Measurements from ENCODE around the gene CD22.

DNA sequence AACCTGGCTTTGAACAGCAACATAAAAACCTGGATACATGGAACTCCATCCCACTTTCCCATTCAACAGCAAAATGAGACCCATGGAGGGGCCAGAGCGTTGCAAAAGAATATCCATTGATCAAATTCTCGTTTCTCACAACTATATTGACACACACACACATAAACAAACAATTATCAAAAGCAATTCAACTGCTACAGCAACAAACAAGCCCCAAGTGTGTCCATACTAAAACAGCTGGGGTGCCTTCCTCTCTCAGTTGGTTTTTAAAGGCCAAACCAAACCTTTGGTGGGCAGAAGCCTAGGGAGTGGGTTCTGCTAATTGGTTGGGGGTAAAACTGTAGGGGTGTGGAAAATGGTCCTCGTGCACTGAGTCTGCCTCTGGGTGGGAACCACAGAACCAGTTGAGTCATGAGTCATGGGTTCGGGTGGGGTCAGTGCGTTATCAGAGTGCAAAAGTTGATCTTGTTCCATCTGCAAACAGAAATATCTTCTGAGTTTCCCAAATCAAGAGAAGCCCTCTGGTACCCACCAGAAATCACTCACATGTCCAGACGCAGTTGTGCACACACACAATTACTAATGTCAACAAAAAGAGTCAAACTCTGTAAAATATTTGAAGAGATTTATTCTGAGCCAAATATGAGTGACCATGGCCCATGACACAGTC is 60.3 kb downstream of the CD22 start:
- TF ChIP-seq YY1 (IDR thresholded peaks at IDR 0.05; ENCODE audit: low read depth, low read length) (no peak), EP300 (IDR thresholded peaks at IDR 0.05; ENCODE audit: borderline replicate concordance in 1 of 2, low read depth in 2 of 2, low read length in 2 of 2) (no peak), POLR2A (IDR thresholded peaks at IDR 0.05; ENCODE audit: control extremely low read depth in 1 of 2, low read depth in 2 of 2, low read length in 2 of 2) (no peak), TCF12 (IDR thresholded peaks at IDR 0.05; ENCODE audit: low read depth, low read length) (no peak), PHF8 (conservative IDR thresholded peaks at IDR 0.05; ENCODE audit: low read depth, low read length) (no peak), KDM5A (IDR thresholded peaks at IDR 0.05; ENCODE audit: low read length) (no peak), RFX5 (IDR thresholded peaks at IDR 0.05; ENCODE audit: borderline replicate concordance, low read depth, low read length) (no peak), EZH2 (IDR thresholded peaks at IDR 0.05; ENCODE audit: low read depth, low read length, severe bottlenecking) (no peak), POLR2AphosphoS5 (IDR thresholded peaks at IDR 0.05; ENCODE audit: low read depth, low read length) (no peak), CBX5 (IDR thresholded peaks at IDR 0.05; ENCODE audit: low read depth, low read length) (no peak), EGR1 (IDR thresholded peaks at IDR 0.05; ENCODE audit: borderline replicate concordance, low read depth, low read length) (no peak)
- TF ChIP-seq, protein P1, sequence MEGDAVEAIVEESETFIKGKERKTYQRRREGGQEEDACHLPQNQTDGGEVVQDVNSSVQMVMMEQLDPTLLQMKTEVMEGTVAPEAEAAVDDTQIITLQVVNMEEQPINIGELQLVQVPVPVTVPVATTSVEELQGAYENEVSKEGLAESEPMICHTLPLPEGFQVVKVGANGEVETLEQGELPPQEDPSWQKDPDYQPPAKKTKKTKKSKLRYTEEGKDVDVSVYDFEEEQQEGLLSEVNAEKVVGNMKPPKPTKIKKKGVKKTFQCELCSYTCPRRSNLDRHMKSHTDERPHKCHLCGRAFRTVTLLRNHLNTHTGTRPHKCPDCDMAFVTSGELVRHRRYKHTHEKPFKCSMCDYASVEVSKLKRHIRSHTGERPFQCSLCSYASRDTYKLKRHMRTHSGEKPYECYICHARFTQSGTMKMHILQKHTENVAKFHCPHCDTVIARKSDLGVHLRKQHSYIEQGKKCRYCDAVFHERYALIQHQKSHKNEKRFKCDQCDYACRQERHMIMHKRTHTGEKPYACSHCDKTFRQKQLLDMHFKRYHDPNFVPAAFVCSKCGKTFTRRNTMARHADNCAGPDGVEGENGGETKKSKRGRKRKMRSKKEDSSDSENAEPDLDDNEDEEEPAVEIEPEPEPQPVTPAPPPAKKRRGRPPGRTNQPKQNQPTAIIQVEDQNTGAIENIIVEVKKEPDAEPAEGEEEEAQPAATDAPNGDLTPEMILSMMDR (IDR thresholded peaks at IDR 0.05; ENCODE audit: control extremely low read depth in 1 of 3, insufficient read depth in 1 of 3, low read depth in 1 of 3, low read length in 3 of 3) = no peak
- TF ChIP-seq, protein P2, sequence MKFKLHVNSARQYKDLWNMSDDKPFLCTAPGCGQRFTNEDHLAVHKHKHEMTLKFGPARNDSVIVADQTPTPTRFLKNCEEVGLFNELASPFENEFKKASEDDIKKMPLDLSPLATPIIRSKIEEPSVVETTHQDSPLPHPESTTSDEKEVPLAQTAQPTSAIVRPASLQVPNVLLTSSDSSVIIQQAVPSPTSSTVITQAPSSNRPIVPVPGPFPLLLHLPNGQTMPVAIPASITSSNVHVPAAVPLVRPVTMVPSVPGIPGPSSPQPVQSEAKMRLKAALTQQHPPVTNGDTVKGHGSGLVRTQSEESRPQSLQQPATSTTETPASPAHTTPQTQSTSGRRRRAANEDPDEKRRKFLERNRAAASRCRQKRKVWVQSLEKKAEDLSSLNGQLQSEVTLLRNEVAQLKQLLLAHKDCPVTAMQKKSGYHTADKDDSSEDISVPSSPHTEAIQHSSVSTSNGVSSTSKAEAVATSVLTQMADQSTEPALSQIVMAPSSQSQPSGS (IDR thresholded peaks at IDR 0.05; ENCODE audit: low read length) = no peak

All from H1 (cell line).